ENCODE measurements around the gene TSPEAR. TPM values are rescaled to one million over a fixed set of nuclear protein-coding genes. Genes with fewer than 3 reads are reported as not detected.
A peak's percentile ranks its signal among the peaks of the same experiment; 100 is the strongest.
"Not testable (repeated sequence)": the region's sequence is repeated elsewhere in the genome, so short reads cannot be mapped to it uniquely, and the experiment has no call there.

The TSPEAR gene
- total RNA-seq, 2 experiments from 2014 or later: not detected

GRCh38 chr21:44646366-44647221 is 64.8 kb downstream of the TSPEAR start, which contains the start of gene KRTAP10-11:
TSS of gene KRTAP10-11 (plus strand) at chr21:44646414. CDS start at chr21:44646459, 45 bp downstream.
- intact Hi-C loops (cut with micrococcal nuclease); H3K4me3 Mint-ChIP-seq; H3K4me1 Mint-ChIP-seq (ENCODE audit: low read depth); H3K36me3 Mint-ChIP-seq (ENCODE audit: low read depth); H3K27me3 Mint-ChIP-seq (ENCODE audit: low read depth); H3K27ac Mint-ChIP-seq; CTCF ChIA-PET; DNase-seq: not testable (repeated sequence)
- H3K9me3 Mint-ChIP-seq: peaks cover 24% of the 10 kb centered on the region

- no peaks in the 10 kb centered on the region for H3K27me3 Mint-ChIP-seq (ENCODE audit: low read depth)
- DNase-seq: no peak
- no peak overlapping the region for H3K4me3 Mint-ChIP-seq
- CTCF ChIA-PET: no interaction called here
- H3K9me3 Mint-ChIP-seq: peaks cover 30% of the 10 kb centered on the region
- H3K36me3 Mint-ChIP-seq (ENCODE audit: low read depth): peaks cover 9% of the 10 kb centered on the region
- no peak overlapping the region for H3K27ac Mint-ChIP-seq
- intact Hi-C loops (cut with micrococcal nuclease): no loop called here
- peaks cover 6% of the 10 kb centered on the region for H3K4me1 Mint-ChIP-seq (ENCODE audit: low read depth)
Measured at GRCh38 chr21:44644878-44645277, 66.5 kb downstream of the TSPEAR start.

- Mint-ChIP-seq H3K36me3 (ENCODE audit: low read depth) (peaks cover 9% of the 10 kb centered on the region), H3K4me1 (ENCODE audit: low read depth) (peaks cover 6% of the 10 kb centered on the region), H3K9me3 (peaks cover 30% of the 10 kb centered on the region), H3K27ac (no peak overlapping the region), H3K27me3 (ENCODE audit: low read depth) (no peaks in the 10 kb centered on the region), H3K4me3 (no peak overlapping the region)
- intact Hi-C loops (cut with micrococcal nuclease): no loop called here
- CTCF ChIA-PET: no interaction called here
- no peak for DNase-seq
Measured at GRCh38 chr21:44643741-44644310, 67.5 kb downstream of the TSPEAR start.

GRCh38 chr21:44640761-44641160 is 70.6 kb downstream of the TSPEAR start:
- intact Hi-C loops (cut with micrococcal nuclease): no loop called here
- Mint-ChIP-seq H3K4me1 (ENCODE audit: low read depth) (peaks cover 3% of the 10 kb centered on the region), H3K27ac (no peak overlapping the region), H3K27me3 (ENCODE audit: low read depth) (no peaks in the 10 kb centered on the region), H3K4me3 (no peak overlapping the region), H3K9me3 (peaks cover 30% of the 10 kb centered on the region), H3K36me3 (ENCODE audit: low read depth) (peaks cover 9% of the 10 kb centered on the region)
- no peak for DNase-seq
- CTCF ChIA-PET: no interaction called here

GRCh38 chr21:44639331-44639655 is 72.1 kb downstream of the TSPEAR start:
- Mint-ChIP-seq H3K4me3 (no peak overlapping the region), H3K27me3 (ENCODE audit: low read depth) (no peaks in the 10 kb centered on the region), H3K4me1 (ENCODE audit: low read depth) (peaks cover 3% of the 10 kb centered on the region), H3K27ac (no peak overlapping the region), H3K9me3 (peaks cover 21% of the 10 kb centered on the region), H3K36me3 (ENCODE audit: low read depth) (peaks cover 4% of the 10 kb centered on the region)
- no peak for DNase-seq
- CTCF ChIA-PET: no interaction called here
- intact Hi-C loops (cut with micrococcal nuclease): no loop called here

- DNase-seq; H3K27ac Mint-ChIP-seq; H3K4me1 Mint-ChIP-seq (ENCODE audit: low read depth); CTCF ChIA-PET; intact Hi-C loops (cut with micrococcal nuclease); H3K27me3 Mint-ChIP-seq (ENCODE audit: low read depth); H3K36me3 Mint-ChIP-seq (ENCODE audit: low read depth); H3K4me3 Mint-ChIP-seq: not testable (repeated sequence)
- peaks cover 15% of the 10 kb centered on the region for H3K9me3 Mint-ChIP-seq
Measured at GRCh38 chr21:44638506-44639330, 72.7 kb downstream of the TSPEAR start.

GRCh38 chr21:44637851-44638348 is 73.5 kb downstream of the TSPEAR start:
- intact Hi-C loops (cut with micrococcal nuclease); H3K27me3 Mint-ChIP-seq (ENCODE audit: low read depth); CTCF ChIA-PET; H3K27ac Mint-ChIP-seq; DNase-seq; H3K4me3 Mint-ChIP-seq; H3K4me1 Mint-ChIP-seq (ENCODE audit: low read depth); H3K36me3 Mint-ChIP-seq (ENCODE audit: low read depth): not testable (repeated sequence)
- H3K9me3 Mint-ChIP-seq: peaks cover 12% of the 10 kb centered on the region

GRCh38 chr21:44637018-44637850 is 74.1 kb downstream of the TSPEAR start, which contains the start of gene KRTAP10-10:
TSS of gene KRTAP10-10 (plus strand) at chr21:44637356. CDS start at chr21:44637418, 62 bp downstream.
- Mint-ChIP-seq H3K4me3 (no peak within 1 kb of the TSS), H3K27me3 (ENCODE audit: low read depth) (no peaks in the 10 kb centered on the region), H3K27ac (no peak within 1 kb of the TSS), H3K9me3 (peaks cover 12% of the 10 kb centered on the region), H3K36me3 (ENCODE audit: low read depth) (no peaks in the 10 kb centered on the region), H3K4me1 (ENCODE audit: low read depth) (peaks cover 3% of the 10 kb centered on the region)
- intact Hi-C loops (cut with micrococcal nuclease): no loop called here
- DNase-seq: no peak
- CTCF ChIA-PET: no interaction called here

GRCh38 chr21:44636209-44637017 is 75.0 kb downstream of the TSPEAR start:
- Mint-ChIP-seq H3K4me3 (no peak overlapping the region), H3K36me3 (ENCODE audit: low read depth) (no peaks in the 10 kb centered on the region), H3K27ac (no peak overlapping the region), H3K4me1 (ENCODE audit: low read depth) (peaks cover 3% of the 10 kb centered on the region), H3K9me3 (peaks cover 17% of the 10 kb centered on the region), H3K27me3 (ENCODE audit: low read depth) (no peaks in the 10 kb centered on the region)
- CTCF ChIA-PET: no interaction called here
- DNase-seq: no peak
- intact Hi-C loops (cut with micrococcal nuclease): no loop called here

- CTCF ChIA-PET: interaction anchor here (1.7 kb wide), 1 partner anchor 110 kb away, joined by 3 read pairs; no protein-coding TSS in a partner anchor
- H3K36me3 Mint-ChIP-seq (ENCODE audit: low read depth): peaks cover 3% of the 10 kb centered on the region
- no peak overlapping the region for H3K27ac Mint-ChIP-seq
- peaks cover 25% of the 10 kb centered on the region for H3K4me1 Mint-ChIP-seq (ENCODE audit: low read depth)
- peaks cover 29% of the 10 kb centered on the region for H3K9me3 Mint-ChIP-seq
- intact Hi-C loops (cut with micrococcal nuclease): no loop called here
- H3K4me3 Mint-ChIP-seq: no peak overlapping the region
- H3K27me3 Mint-ChIP-seq (ENCODE audit: low read depth): no peaks in the 10 kb centered on the region
- DNase-seq: no peak
Measured at GRCh38 chr21:44632067-44632466, 79.3 kb downstream of the TSPEAR start.

GRCh38 chr21:44630440-44630839 is 80.9 kb downstream of the TSPEAR start:
- no peaks in the 10 kb centered on the region for H3K27me3 Mint-ChIP-seq (ENCODE audit: low read depth)
- H3K36me3 Mint-ChIP-seq (ENCODE audit: low read depth): peaks cover 3% of the 10 kb centered on the region
- CTCF ChIA-PET: interaction anchor here (1.7 kb wide), 1 partner anchor 112 kb away, joined by 3 read pairs; no protein-coding TSS in a partner anchor
- no peak overlapping the region for H3K4me3 Mint-ChIP-seq
- H3K9me3 Mint-ChIP-seq: peaks cover 29% of the 10 kb centered on the region
- peaks cover 25% of the 10 kb centered on the region for H3K4me1 Mint-ChIP-seq (ENCODE audit: low read depth)
- peak; percentile 12 for DNase-seq
- intact Hi-C loops (cut with micrococcal nuclease): no loop called here
- H3K27ac Mint-ChIP-seq: peak overlapping the region; percentile 4

Measured in activated naive CD4-positive, alpha-beta T cell treated with anti-CD3 and anti-CD28 coated beads for 36 hours (primary cell).